BLaER1 (cell line): ENCODE data around the gene HDAC4.
A peak's percentile ranks its signal among the peaks of the same experiment; 100 is the strongest.

Source experiments
- H3K27ac ChIP-seq: shearing (Covaris generic); formaldehyde crosslinking; 2 replicates; pipeline ENCODE4 v1.8.1; 2022
- H3K27me3 ChIP-seq: shearing (Covaris generic); formaldehyde crosslinking; 2 replicates; pipeline ENCODE4 v1.8.1; 2022
- H3K36me3 ChIP-seq: shearing (Covaris generic); formaldehyde crosslinking; 2 replicates; pipeline ENCODE4 v1.8.1; 2022
- H3K4me1 ChIP-seq: shearing (Covaris generic); formaldehyde crosslinking; 2 replicates; pipeline ENCODE4 v1.8.1; 2022
- H3K4me2 ChIP-seq: shearing (Covaris generic); formaldehyde crosslinking; 2 replicates; pipeline ENCODE4 v1.8.1; 2022
- H3K4me3 ChIP-seq: shearing (Covaris generic); formaldehyde crosslinking; 2 replicates; pipeline ENCODE4 v1.8.1; 2022
- H3K9ac ChIP-seq: shearing (Covaris generic); formaldehyde crosslinking; 2 replicates; pipeline ENCODE4 v1.8.1; 2022
- H3K9me3 ChIP-seq: shearing (Covaris generic); formaldehyde crosslinking; 2 replicates; pipeline ENCODE4 v1.8.1; 2022
- H4K20me1 ChIP-seq: shearing (Covaris generic); formaldehyde crosslinking; 2 replicates; pipeline ENCODE4 v1.8.1; 2022
- Cebpa-rat ChIP-seq: shearing (Covaris generic); IDR thresholded peaks from 2 replicates; pipeline ENCODE4 v1.8.1; 2022

The HDAC4 gene

DNA sequence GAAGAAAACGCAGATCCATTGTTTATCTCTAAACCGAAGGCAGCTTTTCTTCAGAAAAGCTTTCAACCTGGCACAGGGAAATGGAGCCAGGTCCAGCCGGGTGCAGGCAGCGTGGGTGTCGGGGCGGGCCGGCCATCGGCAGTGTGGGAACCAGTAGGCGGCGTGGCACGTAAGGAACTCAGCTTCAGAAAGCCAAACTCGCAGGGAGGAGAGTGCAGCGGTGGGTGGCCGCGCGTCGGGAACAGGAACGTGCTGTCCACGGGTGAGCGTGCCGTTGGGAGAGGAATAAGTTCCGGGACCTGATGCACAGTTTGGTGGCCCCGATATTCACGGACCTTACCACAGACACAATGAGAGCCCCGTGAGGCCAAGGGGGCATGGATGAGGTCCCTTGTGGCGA, 282.6 kb downstream of the HDAC4 start:
- no peaks in the 10 kb centered on the region for H3K27me3 ChIP-seq
- no peaks in the 10 kb centered on the region for H3K9me3 ChIP-seq
- peak overlapping the region; percentile 95 for H3K4me2 ChIP-seq
- no peak for TF ChIP-seq Cebpa-rat
- peak overlapping the region; percentile 75 for H3K9ac ChIP-seq
- peaks cover 21% of the 10 kb centered on the region; the same call in 1 of the 2 replicates for H4K20me1 ChIP-seq
- peak overlapping the region; percentile 61 for H3K4me3 ChIP-seq
- peaks cover 99% of the 10 kb centered on the region for H3K4me1 ChIP-seq
- H3K36me3 ChIP-seq: no peaks in the 10 kb centered on the region
- peak overlapping the region; percentile 85 for H3K27ac ChIP-seq

DNA sequence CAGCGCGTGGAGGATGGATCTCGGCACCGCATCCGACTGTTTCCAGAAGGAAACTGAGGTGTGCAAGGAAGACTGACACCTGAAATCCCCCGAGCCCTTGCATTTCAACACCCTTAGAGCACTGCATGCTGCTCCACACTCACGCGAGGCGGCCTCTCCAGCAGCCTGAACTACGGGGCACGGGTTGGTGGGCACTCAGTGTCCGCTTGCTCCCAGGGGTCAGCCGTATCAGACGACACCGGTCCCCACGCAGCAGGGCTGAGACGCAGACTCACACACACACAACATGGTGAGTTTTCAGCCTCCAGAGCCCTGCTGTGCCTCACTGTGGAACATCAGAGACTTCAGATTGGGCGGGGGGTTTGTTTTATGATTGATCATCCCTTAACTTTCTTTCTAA, 283.0 kb downstream of the HDAC4 start:
- Histone ChIP-seq H3K36me3 (no peaks in the 10 kb centered on the region), H3K27me3 (no peaks in the 10 kb centered on the region), H4K20me1 (peaks cover 25% of the 10 kb centered on the region; the same call in 1 of the 2 replicates), H3K27ac (peak overlapping the region; percentile 85), H3K4me1 (peaks cover 99% of the 10 kb centered on the region), H3K4me2 (peak overlapping the region; percentile 95), H3K9me3 (no peaks in the 10 kb centered on the region), H3K4me3 (peak overlapping the region; percentile 61), H3K9ac (peak overlapping the region; percentile 75)
- no peak for TF ChIP-seq Cebpa-rat

DNA sequence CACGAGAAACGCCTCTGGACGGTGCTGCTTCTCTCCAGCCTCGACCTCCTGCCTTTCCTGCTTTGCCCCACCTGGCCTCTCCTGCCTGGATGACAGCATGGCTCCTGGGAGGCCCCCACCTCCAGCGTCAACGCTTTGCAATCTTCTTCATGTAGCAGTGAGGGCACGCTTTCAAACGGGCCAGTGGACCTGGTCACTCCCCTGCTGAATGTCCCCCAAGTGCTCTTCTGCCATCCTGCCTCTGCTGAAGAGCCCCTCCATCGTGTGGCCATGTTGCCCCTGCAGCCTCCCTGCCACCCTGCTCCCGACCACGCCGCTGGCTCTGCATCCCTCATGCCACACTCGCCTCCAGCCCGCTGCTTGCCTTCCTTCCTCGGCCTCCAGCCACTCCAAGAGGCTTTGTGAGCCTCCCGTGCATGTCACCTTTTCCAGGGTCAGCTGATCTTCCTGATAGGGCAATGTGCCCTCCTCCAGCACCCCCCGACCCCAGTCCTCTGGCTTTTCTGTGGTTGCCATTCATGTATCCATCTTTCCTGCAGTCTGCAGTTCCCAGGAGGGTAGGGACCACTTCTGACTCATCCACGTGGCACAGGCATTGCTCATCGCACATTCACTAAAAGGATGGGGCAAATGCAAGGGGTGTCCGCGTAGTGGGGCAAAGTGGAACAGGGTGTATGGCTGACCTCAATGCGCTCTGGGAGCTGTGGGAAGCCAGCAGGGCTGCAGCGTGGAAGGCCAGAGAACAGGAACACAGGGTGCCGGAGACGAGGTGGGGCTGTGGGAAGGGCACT, 284.2 kb downstream of the HDAC4 start:
- no peak for TF ChIP-seq Cebpa-rat
- no peak overlapping the region for H3K9ac ChIP-seq
- peaks cover 5% of the 10 kb centered on the region for H3K36me3 ChIP-seq
- peak overlapping the region; percentile 95 for H3K4me2 ChIP-seq
- H3K4me1 ChIP-seq: peaks cover 99% of the 10 kb centered on the region
- no peaks in the 10 kb centered on the region for H3K9me3 ChIP-seq
- H3K27ac ChIP-seq: no peak overlapping the region
- peaks cover 29% of the 10 kb centered on the region for H4K20me1 ChIP-seq
- no peaks in the 10 kb centered on the region for H3K27me3 ChIP-seq
- peak overlapping the region; percentile 61 for H3K4me3 ChIP-seq

DNA sequence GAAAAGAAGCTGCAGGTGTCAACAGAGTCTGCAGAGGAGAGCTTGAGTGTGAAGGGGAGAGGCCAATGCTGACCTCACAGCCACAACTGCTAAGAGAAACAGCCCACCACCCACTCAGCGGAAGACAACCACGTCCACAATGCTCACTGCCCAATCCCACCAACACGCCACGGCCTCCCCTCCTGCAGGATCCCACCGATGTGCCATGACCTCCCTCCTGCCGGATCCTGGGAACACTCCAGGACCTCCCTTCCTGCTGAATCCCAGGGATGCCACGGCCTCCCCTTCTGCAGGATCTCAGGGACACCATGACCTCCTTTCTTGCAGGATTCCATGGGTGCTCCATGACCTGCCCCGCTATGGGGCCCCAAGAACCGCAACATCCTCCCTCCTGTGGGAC, 285.2 kb downstream of the HDAC4 start:
- Histone ChIP-seq H3K36me3 (peaks cover 14% of the 10 kb centered on the region), H3K9ac (no peak overlapping the region), H3K4me1 (peaks cover 99% of the 10 kb centered on the region), H3K4me3 (no peak overlapping the region), H3K4me2 (peak overlapping the region; percentile 95), H3K27me3 (no peaks in the 10 kb centered on the region), H4K20me1 (peaks cover 34% of the 10 kb centered on the region), H3K27ac (no peak overlapping the region), H3K9me3 (no peaks in the 10 kb centered on the region)
- TF ChIP-seq Cebpa-rat: no peak

DNA sequence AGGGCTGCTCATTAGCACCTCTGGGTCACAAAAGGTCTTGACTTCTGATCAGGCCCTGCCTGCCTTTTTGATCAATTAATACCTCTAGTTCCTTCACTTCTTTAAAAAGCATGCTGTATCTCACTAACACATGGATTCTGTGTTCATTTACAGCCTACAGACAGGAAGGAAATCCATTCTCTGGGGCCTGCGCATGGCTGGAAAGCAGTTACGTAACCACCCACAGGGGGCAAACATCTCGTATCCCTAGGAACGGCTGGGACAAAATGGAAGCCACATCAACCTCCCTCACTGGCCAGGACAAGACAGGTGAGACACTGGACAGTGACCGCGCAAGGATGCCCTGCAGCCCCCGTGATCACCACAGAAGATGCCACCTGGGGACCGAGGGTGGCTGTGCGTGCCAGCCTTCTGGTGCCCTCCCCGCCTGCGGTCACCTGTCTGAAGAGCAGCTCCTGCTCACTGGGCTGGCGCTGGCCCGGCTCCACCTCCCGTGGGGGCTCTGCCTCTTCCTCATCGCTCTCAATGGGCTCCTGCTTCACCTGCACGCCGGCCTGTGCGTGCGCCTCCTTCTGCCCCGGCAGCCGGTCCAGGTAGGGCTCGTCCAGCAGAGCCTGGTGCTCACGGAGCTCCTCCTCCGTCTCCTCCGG, 286.1 kb downstream of the HDAC4 start:
- H3K4me1 ChIP-seq: peaks cover 100% of the 10 kb centered on the region
- peaks cover 14% of the 10 kb centered on the region for H3K36me3 ChIP-seq
- peak overlapping the region; percentile 95 for H3K4me2 ChIP-seq
- 0 out of 2 replicates have a peak, but pooled peaks have one; percentile 38 for TF ChIP-seq Cebpa-rat
- H3K4me3 ChIP-seq: 0 out of 2 replicates have a peak overlapping the region, but pooled peaks have one; percentile 12
- H3K9me3 ChIP-seq: no peaks in the 10 kb centered on the region
- H3K27me3 ChIP-seq: no peaks in the 10 kb centered on the region
- H4K20me1 ChIP-seq: peaks cover 34% of the 10 kb centered on the region
- H3K9ac ChIP-seq: no peak overlapping the region
- peak overlapping the region; percentile 45 for H3K27ac ChIP-seq

DNA sequence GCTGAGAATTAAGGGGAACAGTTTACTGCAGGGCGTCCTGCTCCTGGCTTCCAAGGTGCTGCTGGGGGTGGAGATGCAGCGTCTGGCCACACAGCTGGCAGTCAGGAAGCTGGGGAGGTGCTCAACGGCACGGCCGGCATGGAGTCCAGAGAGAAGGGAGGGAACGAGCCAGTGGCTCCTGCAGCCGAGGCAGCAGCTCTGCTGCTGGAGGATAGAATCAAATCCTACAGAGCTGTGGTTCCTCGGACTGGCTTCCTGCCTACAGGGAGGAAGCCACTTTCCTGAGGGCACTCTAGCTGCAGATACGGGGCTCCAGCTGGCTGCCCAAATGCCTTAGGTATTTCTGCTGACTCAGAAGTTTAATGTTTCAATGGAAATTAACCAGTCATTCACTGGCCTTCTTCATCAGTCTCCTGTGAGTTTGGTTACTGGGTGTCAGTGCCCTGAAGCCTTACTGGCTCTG, 286.7 kb downstream of the HDAC4 start:
- Histone ChIP-seq H3K4me1 (peaks cover 100% of the 10 kb centered on the region), H3K27me3 (no peaks in the 10 kb centered on the region), H3K4me2 (peak overlapping the region; percentile 95), H3K36me3 (peaks cover 20% of the 10 kb centered on the region), H3K27ac (peak overlapping the region; percentile 45), H4K20me1 (peaks cover 34% of the 10 kb centered on the region), H3K4me3 (peak overlapping the region; percentile 12; the same call in 1 of the 2 replicates), H3K9me3 (no peaks in the 10 kb centered on the region), H3K9ac (no peak overlapping the region)
- TF ChIP-seq Cebpa-rat: no peak

- Histone ChIP-seq H3K4me3 (no peak overlapping the region), H4K20me1 (peaks cover 37% of the 10 kb centered on the region), H3K27ac (peak overlapping the region; percentile 45; the same call in 1 of the 2 replicates), H3K4me1 (peaks cover 100% of the 10 kb centered on the region), H3K4me2 (peak overlapping the region; percentile 95), H3K36me3 (peaks cover 25% of the 10 kb centered on the region), H3K9ac (no peak overlapping the region), H3K27me3 (no peaks in the 10 kb centered on the region), H3K9me3 (no peaks in the 10 kb centered on the region)
- no peak for TF ChIP-seq Cebpa-rat
Observed at GRCh38 chr2:239113615-239114014, 287.2 kb downstream of the HDAC4 start.

GRCh38 chr2:239113171-239113570, 287.6 kb downstream of the HDAC4 start:
- Histone ChIP-seq H3K27me3 (no peaks in the 10 kb centered on the region), H3K9me3 (no peaks in the 10 kb centered on the region), H3K4me2 (peak overlapping the region; percentile 95), H4K20me1 (peaks cover 41% of the 10 kb centered on the region), H3K36me3 (peaks cover 29% of the 10 kb centered on the region), H3K9ac (no peak overlapping the region), H3K4me3 (no peak overlapping the region), H3K27ac (peak overlapping the region; percentile 27; the same call in 1 of the 2 replicates), H3K4me1 (peaks cover 99% of the 10 kb centered on the region)
- no peak for TF ChIP-seq Cebpa-rat

DNA sequence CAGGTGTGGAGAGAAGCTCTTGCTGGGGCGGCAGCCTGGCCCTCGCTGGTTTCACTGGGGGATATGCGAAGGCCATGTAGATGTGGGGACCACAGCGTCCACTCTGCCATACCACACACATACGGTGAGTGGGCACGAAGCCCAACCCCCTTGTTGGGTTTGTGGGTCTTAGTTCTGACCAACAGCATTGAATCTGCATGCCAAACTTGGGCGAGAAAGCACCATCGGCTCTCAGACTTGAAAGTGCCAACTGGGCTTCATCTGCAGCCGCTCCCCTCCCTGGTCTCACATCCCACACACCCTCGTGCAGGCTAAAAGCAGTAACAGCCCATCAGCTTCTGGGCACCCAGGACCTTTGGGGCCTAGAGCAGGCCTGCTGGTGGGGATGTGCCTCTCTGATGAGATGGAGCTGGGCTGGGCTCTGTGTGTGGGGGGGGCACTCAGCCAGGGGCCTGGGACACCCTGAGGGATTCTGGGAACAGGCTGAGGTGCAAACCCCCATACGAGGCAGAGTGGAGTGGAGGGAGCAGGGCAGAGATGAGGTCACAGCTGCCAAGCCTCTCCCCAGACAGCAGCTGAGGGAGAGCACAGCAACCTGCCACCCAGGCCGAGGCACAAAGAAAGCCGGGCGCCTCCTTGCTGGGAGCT, 288.6 kb downstream of the HDAC4 start:
- Histone ChIP-seq H3K36me3 (peaks cover 38% of the 10 kb centered on the region), H3K27ac (peak overlapping the region; percentile 27; the same call in 1 of the 2 replicates)
- no peak for TF ChIP-seq Cebpa-rat

More for the DNA sequence above, 288.6 kb downstream of the HDAC4 start:
- Histone ChIP-seq H3K4me2 (peak overlapping the region; percentile 95), H3K27me3 (no peaks in the 10 kb centered on the region), H4K20me1 (peaks cover 44% of the 10 kb centered on the region), H3K9me3 (no peaks in the 10 kb centered on the region), H3K4me3 (no peak overlapping the region), H3K9ac (no peak overlapping the region), H3K4me1 (peaks cover 99% of the 10 kb centered on the region)
